Hematopoietic multipotent progenitor cell (in vitro differentiated cells): ENCODE data around the gene KCNAB1. TPM values are rescaled to one million over a fixed set of nuclear protein-coding genes. Genes with fewer than 3 reads are reported as not detected.

Experiments used
- DNase-seq, 3 donors: peaks; one replicate each; pipeline ENCODE4 v3.0.0-alpha.2; 2011 to 2015; ENCODE audit warnings: low read depth in 2 of 3, low spot score in 2 of 3
- total RNA-seq: library from RNA; depleted of rRNA; stranded (reverse); fragments of >200 nt; gene quantifications from one replicate; pipeline ENCODE4 v1.2.3, GENCODE V29; 2012

KCNAB1 gene
- total RNA-seq, 1 donor, result not detected

- DNase-seq, result no peak
Observed at GRCh38 chr3:156583469-156583868, 463.1 kb downstream of the KCNAB1 start.

- no peak for DNase-seq
Observed at GRCh38 chr3:156586905-156587759, 466.8 kb downstream of the KCNAB1 start.

- no peak for DNase-seq
Observed at GRCh38 chr3:156587760-156588069, 467.3 kb downstream of the KCNAB1 start.

Other genes with a start within 250 kb of the KCNAB1 start
- gene GMPS, start 249.9 kb upstream of the KCNAB1 start, total RNA-seq, result 16.7 TPM